Small intestine (tissue), 7 donors: ENCODE measurements around the gene SPEF2. TPM values are rescaled to one million over a fixed set of nuclear protein-coding genes. Genes with fewer than 3 reads are reported as not detected.
A peak's percentile ranks its signal among the peaks of the same experiment; 100 is the strongest.

Experiments used
- DNase-seq, 2 donors: peaks; one replicate each; pipeline versions ENCODE4 v3.0.0 to v3.0.0-alpha.2; 2013
- FAIRE-seq: peaks from 2 replicates; lab custom pipeline; 2012; peaks lifted over from hg19 to GRCh38; lab: Jason Lieb, UNC
- H3K27ac ChIP-seq, 3 donors: one replicate each; pipeline ENCODE4 v1.5.1; 2013; ENCODE audit warnings: low read length in 2 of 3, mild to moderate bottlenecking in 2 of 3, control low read depth in 1 of 3, inconsistent platforms in 1 of 3, low read depth in 1 of 3, moderate library complexity in 1 of 3
- H3K27me3 ChIP-seq, 3 donors: one replicate each; pipeline ENCODE4 v1.6.1; 2013; ENCODE audit warnings: low read length in 3 of 3, inconsistent platforms in 1 of 3; ENCODE audit not compliant: control insufficient read depth in 3 of 3, insufficient read depth in 3 of 3
- H3K36me3 ChIP-seq, 3 donors: one replicate each; pipeline ENCODE4 v1.6.1; 2013; ENCODE audit warnings: low read length in 3 of 3, inconsistent platforms in 1 of 3, low read depth in 1 of 3, mild to moderate bottlenecking in 1 of 3, moderate library complexity in 1 of 3; ENCODE audit not compliant: control insufficient read depth in 3 of 3, insufficient read depth in 2 of 3
- H3K4me1 ChIP-seq, 3 donors: one replicate each; pipeline ENCODE4 v1.6.1; 2013; ENCODE audit warnings: low read length in 2 of 3, inconsistent platforms in 1 of 3, low read depth in 1 of 3, mild to moderate bottlenecking in 1 of 3, moderate library complexity in 1 of 3; ENCODE audit not compliant: control insufficient read depth in 3 of 3, insufficient read depth in 2 of 3
- H3K4me3 ChIP-seq, 3 donors: one replicate each; pipeline ENCODE4 v1.5.1; 2013; ENCODE audit warnings: low read length in 3 of 3, control low read depth in 1 of 3, inconsistent platforms in 1 of 3, low read depth in 1 of 3, mild to moderate bottlenecking in 1 of 3, moderate library complexity in 1 of 3
- H3K9me3 ChIP-seq, 2 donors: one replicate each; pipeline ENCODE4 v1.6.1; 2013; ENCODE audit warnings: low read depth in 1 of 2, low read length in 1 of 2; ENCODE audit not compliant: control insufficient read depth in 2 of 2, insufficient read depth in 1 of 2
- WGBS, 3 donors: extraction: QIAGEN DNeasy Blood & Tissue Kit; methylation state at CpG; one replicate each; pipeline ENCODE4 v1.1.7; 2013; 5-methylcytosine and 5-hydroxymethylcytosine counted together
- polyA plus RNA-seq, 4 donors: library from polyadenylated mRNA; stranded (reverse) in 3 of 4; unstranded in 1 of 4; fragments of 200-250 nt in 3 of 4; fragments of 120-200 nt in 1 of 4; gene quantifications; one replicate each; pipeline versions ENCODE4 v1.2.1 to v1.2.3, GENCODE V29; 2013
- donor health status: healthy with polysubstance abuse.
- donor health status: control.
- donor health status: control.
- donor health status: Bipolar disorder and iron deficiency.
- donor health status: healthy.

Gene SPEF2
- polyA plus RNA-seq, 4 donors, result under 0.01 to 13.5 (median 0.77) TPM

- 87 to 97% (median 92%) methylated on average over 1 of the region's 1 CpG for WGBS, 3 donors
- FAIRE-seq (no peak), DNase-seq (no peak)
- Histone ChIP-seq H3K27ac (no peak overlapping the region), H3K9me3 (no peaks in the 10 kb centered on the region), H3K27me3 (no peaks in the 10 kb centered on the region), H3K36me3 (no peaks in the 10 kb centered on the region), H3K4me3 (no peak overlapping the region), H3K4me1 (no peaks in the 10 kb centered on the region)
Measured at GRCh38 chr5:35799753-35800152, 182.1 kb downstream of the SPEF2 start.

GRCh38 chr5:35803191-35803651 lies 185.6 kb downstream of the SPEF2 start:
- H3K27ac ChIP-seq, result no peak overlapping the region
- no peaks in the 10 kb centered on the region for H3K27me3 ChIP-seq
- H3K4me1 ChIP-seq, result no peaks in the 10 kb centered on the region
- WGBS, 3 donors, result 39 to 50% (median 40%) methylated on average over 4 of the region's 4 CpGs
- H3K9me3 ChIP-seq, result no peaks in the 10 kb centered on the region
- H3K4me3 ChIP-seq, result no peak overlapping the region
- no peaks in the 10 kb centered on the region for H3K36me3 ChIP-seq
- FAIRE-seq (no peak), DNase-seq (peak in 1 of 2 donors; percentile 42)

GRCh38 chr5:35804201-35804653 lies 186.6 kb downstream of the SPEF2 start:
- no peaks in the 10 kb centered on the region for H3K4me1 ChIP-seq
- DNase-seq (no peak), FAIRE-seq (no peak)
- no peak overlapping the region for H3K4me3 ChIP-seq
- H3K36me3 ChIP-seq, result no peaks in the 10 kb centered on the region
- no peak overlapping the region for H3K27ac ChIP-seq
- WGBS, 3 donors, result 49 to 61% (median 60%) methylated on average over 1 of the region's 1 CpG
- no peaks in the 10 kb centered on the region for H3K9me3 ChIP-seq
- H3K27me3 ChIP-seq, result no peaks in the 10 kb centered on the region

- Histone ChIP-seq H3K4me3 (no peak overlapping the region), H3K27ac (no peak overlapping the region), H3K36me3 (no peaks in the 10 kb centered on the region), H3K9me3 (no peaks in the 10 kb centered on the region), H3K27me3 (no peaks in the 10 kb centered on the region), H3K4me1 (no peaks in the 10 kb centered on the region)
- FAIRE-seq, result no peak
- no peak for DNase-seq
Measured at GRCh38 chr5:35804841-35805240, 187.2 kb downstream of the SPEF2 start.

- no peaks in the 10 kb centered on the region for H3K27me3 ChIP-seq
- no peaks in the 10 kb centered on the region for H3K9me3 ChIP-seq
- H3K4me3 ChIP-seq, result no peak overlapping the region
- no peaks in the 10 kb centered on the region for H3K36me3 ChIP-seq
- DNase-seq, result no peak
- no peak for FAIRE-seq
- peak overlapping the region in 2 of 3 donors; percentile 14 to 91 for H3K27ac ChIP-seq
- H3K4me1 ChIP-seq, result no peaks in the 10 kb centered on the region
Measured at GRCh38 chr5:35810601-35811000, 192.9 kb downstream of the SPEF2 start.

- DNase-seq, result peak in 1 of 2 donors; percentile 65
Measured at GRCh38 chr5:35811108-35811741, 193.6 kb downstream of the SPEF2 start.

GRCh38 chr5:35813521-35813920 lies 195.9 kb downstream of the SPEF2 start:
- FAIRE-seq (no peak), DNase-seq (no peak)
- Histone ChIP-seq H3K27ac (no peak overlapping the region), H3K4me1 (no peaks in the 10 kb centered on the region), H3K9me3 (no peaks in the 10 kb centered on the region), H3K27me3 (no peaks in the 10 kb centered on the region), H3K4me3 (no peak overlapping the region), H3K36me3 (no peaks in the 10 kb centered on the region)
- WGBS, 3 donors, result 39 to 66% (median 45%) methylated on average over 1 of the region's 1 CpG

More at GRCh38 chr5:35811108-35811741, 193.6 kb downstream of the SPEF2 start:
- H3K4me3 ChIP-seq, result no peak overlapping the region
- peak overlapping the region in 2 of 3 donors; percentile 11 to 22 for H3K27ac ChIP-seq
- FAIRE-seq, result no peak
- no peaks in the 10 kb centered on the region for H3K4me1 ChIP-seq
- H3K27me3 ChIP-seq, result no peaks in the 10 kb centered on the region
- 46 to 63% (median 62%) methylated on average over 3 of the region's 3 CpGs for WGBS, 3 donors
- no peaks in the 10 kb centered on the region for H3K9me3 ChIP-seq
- H3K36me3 ChIP-seq, result no peaks in the 10 kb centered on the region

GRCh38 chr5:35815089-35815936 lies 197.7 kb downstream of the SPEF2 start:
- FAIRE-seq (no peak), DNase-seq (peak; percentile 16 to 44)
- H3K4me1 ChIP-seq, result no peaks in the 10 kb centered on the region
- H3K27ac ChIP-seq, result no peak overlapping the region
- no peak overlapping the region for H3K4me3 ChIP-seq
- H3K9me3 ChIP-seq, result no peaks in the 10 kb centered on the region
- H3K27me3 ChIP-seq, result no peaks in the 10 kb centered on the region
- WGBS, 3 donors, result 70 to 81% (median 72%) methylated on average over 10 of the region's 10 CpGs
- no peaks in the 10 kb centered on the region for H3K36me3 ChIP-seq
